HEK293 (cell line): ENCODE data around the gene CCDC81.

Source experiments
- KLF9 ChIP-seq: fragments of 450-650 bp; formaldehyde crosslinking; IDR thresholded peaks from 2 replicates; pipeline ENCODE4 v1.5.1; 2016; ENCODE audit warnings: missing biosample characterization, missing genetic modification characterization, low read depth
- TCF7L2 ChIP-seq: IDR thresholded peaks from 2 replicates; pipeline ENCODE4 v1.6.1; 2011; ENCODE audit warnings: low read depth, mild to moderate bottlenecking, inconsistent platforms, low read length, moderate library complexity, borderline replicate concordance
- ZBTB8A ChIP-seq: fragments of 450-650 bp; formaldehyde crosslinking; IDR thresholded peaks from 2 replicates; pipeline ENCODE4 v1.5.1; 2016; ENCODE audit warnings: missing biosample characterization, missing genetic modification characterization
- ZFP37 ChIP-seq: fragments of 450-650 bp; formaldehyde crosslinking; IDR thresholded peaks from 2 replicates; pipeline ENCODE4 v1.5.1; 2016; ENCODE audit warnings: missing biosample characterization, missing genetic modification characterization
- ZNF114 ChIP-seq: fragments of 450-650 bp; formaldehyde crosslinking; IDR thresholded peaks from 2 replicates; pipeline ENCODE4 v1.5.0; 2017; ENCODE audit warnings: missing biosample characterization, missing genetic modification characterization
- ZNF416 ChIP-seq: fragments of 450-650 bp; formaldehyde crosslinking; IDR thresholded peaks from 2 replicates; pipeline ENCODE4 v1.5.1; 2016; ENCODE audit warnings: missing biosample characterization, missing genetic modification characterization
- ZNF549 ChIP-seq: fragments of 450-650 bp; IDR thresholded peaks from 2 replicates; pipeline ENCODE4 v1.5.1; 2018; ENCODE audit warnings: missing biosample characterization, missing genetic modification characterization, mild to moderate bottlenecking, inconsistent platforms, moderate library complexity
- ZNF561 ChIP-seq: fragments of 450-650 bp; IDR thresholded peaks from 2 replicates; pipeline ENCODE4 v1.5.1; 2018; ENCODE audit warnings: missing biosample characterization, missing genetic modification characterization, borderline replicate concordance
- ZNF777 ChIP-seq: fragments of 450-650 bp; formaldehyde crosslinking; IDR thresholded peaks from 2 replicates; pipeline ENCODE4 v1.5.1; 2017; ENCODE audit warnings: missing biosample characterization, missing genetic modification characterization, borderline replicate concordance
- TF ChIP-seq, protein P1 (sequence below): fragments of 450-650 bp; formaldehyde crosslinking; IDR thresholded peaks from 2 replicates; pipeline ENCODE4 v1.5.1; 2016; ENCODE audit warnings: missing biosample characterization, missing genetic modification characterization
- TF ChIP-seq, protein P2 (sequence below): fragments of 450-650 bp; IDR thresholded peaks from 2 replicates; pipeline ENCODE4 v1.5.1; 2018; ENCODE audit warnings: missing biosample characterization, missing genetic modification characterization
- TF ChIP-seq, protein P3 (sequence below): fragments of 450-650 bp; IDR thresholded peaks from 2 replicates; pipeline ENCODE4 v1.5.1; 2018; ENCODE audit warnings: missing biosample characterization, mild to moderate bottlenecking, missing genetic modification characterization
- TF ChIP-seq, protein P4 (sequence below): fragments of 450-650 bp; formaldehyde crosslinking; IDR thresholded peaks from 2 replicates; pipeline ENCODE4 v1.5.1; 2016; ENCODE audit warnings: missing biosample characterization, missing genetic modification characterization, low read depth

DNA sequence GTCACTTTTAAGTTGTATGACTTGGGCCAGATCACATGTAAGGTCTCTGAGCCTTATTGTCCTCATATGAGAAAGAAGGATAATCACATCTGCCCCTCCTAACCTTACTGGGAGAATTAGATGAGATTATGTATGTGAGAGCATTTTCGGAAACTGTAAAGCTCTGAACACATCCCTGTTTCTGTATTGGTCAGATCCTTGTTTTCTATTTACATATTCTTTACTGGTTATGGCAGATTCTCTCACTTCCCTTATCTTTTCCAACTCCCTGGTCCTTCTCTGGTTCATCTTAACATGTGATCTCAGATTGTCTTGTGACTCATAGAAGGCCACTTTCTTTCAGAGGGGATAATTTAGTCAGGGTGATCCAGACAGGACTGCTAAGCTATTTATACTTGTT, 41.8 kb downstream of the CCDC81 start:
- TF ChIP-seq ZNF114 (tag by site-specific recombination) = no peak
- no peak for TF ChIP-seq ZNF549 (tag by site-specific recombination)
- no peak for TF ChIP-seq TCF7L2
- TF ChIP-seq, protein P1, sequence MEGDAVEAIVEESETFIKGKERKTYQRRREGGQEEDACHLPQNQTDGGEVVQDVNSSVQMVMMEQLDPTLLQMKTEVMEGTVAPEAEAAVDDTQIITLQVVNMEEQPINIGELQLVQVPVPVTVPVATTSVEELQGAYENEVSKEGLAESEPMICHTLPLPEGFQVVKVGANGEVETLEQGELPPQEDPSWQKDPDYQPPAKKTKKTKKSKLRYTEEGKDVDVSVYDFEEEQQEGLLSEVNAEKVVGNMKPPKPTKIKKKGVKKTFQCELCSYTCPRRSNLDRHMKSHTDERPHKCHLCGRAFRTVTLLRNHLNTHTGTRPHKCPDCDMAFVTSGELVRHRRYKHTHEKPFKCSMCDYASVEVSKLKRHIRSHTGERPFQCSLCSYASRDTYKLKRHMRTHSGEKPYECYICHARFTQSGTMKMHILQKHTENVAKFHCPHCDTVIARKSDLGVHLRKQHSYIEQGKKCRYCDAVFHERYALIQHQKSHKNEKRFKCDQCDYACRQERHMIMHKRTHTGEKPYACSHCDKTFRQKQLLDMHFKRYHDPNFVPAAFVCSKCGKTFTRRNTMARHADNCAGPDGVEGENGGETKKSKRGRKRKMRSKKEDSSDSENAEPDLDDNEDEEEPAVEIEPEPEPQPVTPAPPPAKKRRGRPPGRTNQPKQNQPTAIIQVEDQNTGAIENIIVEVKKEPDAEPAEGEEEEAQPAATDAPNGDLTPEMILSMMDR (tag by site-specific recombination) = no peak
- TF ChIP-seq, protein P2, sequence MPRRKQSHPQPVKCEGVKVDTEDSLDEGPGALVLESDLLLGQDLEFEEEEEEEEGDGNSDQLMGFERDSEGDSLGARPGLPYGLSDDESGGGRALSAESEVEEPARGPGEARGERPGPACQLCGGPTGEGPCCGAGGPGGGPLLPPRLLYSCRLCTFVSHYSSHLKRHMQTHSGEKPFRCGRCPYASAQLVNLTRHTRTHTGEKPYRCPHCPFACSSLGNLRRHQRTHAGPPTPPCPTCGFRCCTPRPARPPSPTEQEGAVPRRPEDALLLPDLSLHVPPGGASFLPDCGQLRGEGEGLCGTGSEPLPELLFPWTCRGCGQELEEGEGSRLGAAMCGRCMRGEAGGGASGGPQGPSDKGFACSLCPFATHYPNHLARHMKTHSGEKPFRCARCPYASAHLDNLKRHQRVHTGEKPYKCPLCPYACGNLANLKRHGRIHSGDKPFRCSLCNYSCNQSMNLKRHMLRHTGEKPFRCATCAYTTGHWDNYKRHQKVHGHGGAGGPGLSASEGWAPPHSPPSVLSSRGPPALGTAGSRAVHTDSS (tag by site-specific recombination) = no peak
- TF ChIP-seq ZBTB8A (tag by site-specific recombination) = no peak
- no peak for TF ChIP-seq KLF9 (tag by site-specific recombination)
- no peak for TF ChIP-seq ZFP37 (tag by site-specific recombination)
- no peak for TF ChIP-seq ZNF777
- TF ChIP-seq ZNF561 (tag by site-specific recombination) = no peak
- TF ChIP-seq ZNF416 (tag by site-specific recombination) = no peak
- TF ChIP-seq, protein P3, sequence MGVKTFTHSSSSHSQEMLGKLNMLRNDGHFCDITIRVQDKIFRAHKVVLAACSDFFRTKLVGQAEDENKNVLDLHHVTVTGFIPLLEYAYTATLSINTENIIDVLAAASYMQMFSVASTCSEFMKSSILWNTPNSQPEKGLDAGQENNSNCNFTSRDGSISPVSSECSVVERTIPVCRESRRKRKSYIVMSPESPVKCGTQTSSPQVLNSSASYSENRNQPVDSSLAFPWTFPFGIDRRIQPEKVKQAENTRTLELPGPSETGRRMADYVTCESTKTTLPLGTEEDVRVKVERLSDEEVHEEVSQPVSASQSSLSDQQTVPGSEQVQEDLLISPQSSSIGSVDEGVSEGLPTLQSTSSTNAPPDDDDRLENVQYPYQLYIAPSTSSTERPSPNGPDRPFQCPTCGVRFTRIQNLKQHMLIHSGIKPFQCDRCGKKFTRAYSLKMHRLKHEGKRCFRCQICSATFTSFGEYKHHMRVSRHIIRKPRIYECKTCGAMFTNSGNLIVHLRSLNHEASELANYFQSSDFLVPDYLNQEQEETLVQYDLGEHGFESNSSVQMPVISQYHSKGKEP = no peak
- TF ChIP-seq, protein P4, sequence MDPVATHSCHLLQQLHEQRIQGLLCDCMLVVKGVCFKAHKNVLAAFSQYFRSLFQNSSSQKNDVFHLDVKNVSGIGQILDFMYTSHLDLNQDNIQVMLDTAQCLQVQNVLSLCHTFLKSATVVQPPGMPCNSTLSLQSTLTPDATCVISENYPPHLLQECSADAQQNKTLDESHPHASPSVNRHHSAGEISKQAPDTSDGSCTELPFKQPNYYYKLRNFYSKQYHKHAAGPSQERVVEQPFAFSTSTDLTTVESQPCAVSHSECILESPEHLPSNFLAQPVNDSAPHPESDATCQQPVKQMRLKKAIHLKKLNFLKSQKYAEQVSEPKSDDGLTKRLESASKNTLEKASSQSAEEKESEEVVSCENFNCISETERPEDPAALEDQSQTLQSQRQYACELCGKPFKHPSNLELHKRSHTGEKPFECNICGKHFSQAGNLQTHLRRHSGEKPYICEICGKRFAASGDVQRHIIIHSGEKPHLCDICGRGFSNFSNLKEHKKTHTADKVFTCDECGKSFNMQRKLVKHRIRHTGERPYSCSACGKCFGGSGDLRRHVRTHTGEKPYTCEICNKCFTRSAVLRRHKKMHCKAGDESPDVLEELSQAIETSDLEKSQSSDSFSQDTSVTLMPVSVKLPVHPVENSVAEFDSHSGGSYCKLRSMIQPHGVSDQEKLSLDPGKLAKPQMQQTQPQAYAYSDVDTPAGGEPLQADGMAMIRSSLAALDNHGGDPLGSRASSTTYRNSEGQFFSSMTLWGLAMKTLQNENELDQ (tag by site-specific recombination) = no peak
